Measurements from ENCODE around the gene B3GNT7.
"Not testable (repeated sequence)": the region's sequence is repeated elsewhere in the genome, so short reads cannot be mapped to it uniquely, and the experiment has no call there.

Gene B3GNT7

GRCh38 chr2:231364961-231365810 is 30.3 kb upstream of the B3GNT7 start:
- peak; percentile 54 for DNase-seq (ENCODE audit: low read depth, low spot score)

GRCh38 chr2:231367178-231367577 is 28.3 kb upstream of the B3GNT7 start:
- DNase-seq (ENCODE audit: low read depth, low spot score) = no peak

GRCh38 chr2:231369580-231370428 is 25.7 kb upstream of the B3GNT7 start:
- DNase-seq (ENCODE audit: low read depth, low spot score) = peak; percentile 49

GRCh38 chr2:231370429-231370748 is 25.1 kb upstream of the B3GNT7 start:
- no peak for DNase-seq (ENCODE audit: low read depth, low spot score)

- no peak for DNase-seq (ENCODE audit: low read depth, low spot score)
Measured at GRCh38 chr2:231370749-231371429, 24.6 kb upstream of the B3GNT7 start.

- no peak for DNase-seq (ENCODE audit: low read depth, low spot score)
Measured at GRCh38 chr2:231371430-231372054, 24.0 kb upstream of the B3GNT7 start.

GRCh38 chr2:231372326-231372725 is 23.2 kb upstream of the B3GNT7 start:
- DNase-seq (ENCODE audit: low read depth, low spot score) = no peak

- no peak for DNase-seq (ENCODE audit: low read depth, low spot score)
Measured at GRCh38 chr2:231373184-231373583, 22.3 kb upstream of the B3GNT7 start.

- no peak for DNase-seq (ENCODE audit: low read depth, low spot score)
Measured at GRCh38 chr2:231373786-231374349, 21.6 kb upstream of the B3GNT7 start.

GRCh38 chr2:231374771-231375170 is 20.7 kb upstream of the B3GNT7 start:
- DNase-seq (ENCODE audit: low read depth, low spot score) = no peak

GRCh38 chr2:231375994-231376615 is 19.4 kb upstream of the B3GNT7 start:
- DNase-seq (ENCODE audit: low read depth, low spot score) = not testable (repeated sequence)

- DNase-seq (ENCODE audit: low read depth, low spot score) = no peak
Measured at GRCh38 chr2:231376857-231377256, 18.7 kb upstream of the B3GNT7 start.

- no peak for DNase-seq (ENCODE audit: low read depth, low spot score)
Measured at GRCh38 chr2:231378026-231378722, 17.3 kb upstream of the B3GNT7 start.

- DNase-seq (ENCODE audit: low read depth, low spot score) = no peak
Measured at GRCh38 chr2:231379266-231380215, 16.0 kb upstream of the B3GNT7 start.

GRCh38 chr2:231380307-231380706 is 15.2 kb upstream of the B3GNT7 start:
- DNase-seq (ENCODE audit: low read depth, low spot score) = no peak

GRCh38 chr2:231380991-231381847 is 14.3 kb upstream of the B3GNT7 start:
- DNase-seq (ENCODE audit: low read depth, low spot score) = no peak

- no peak for DNase-seq (ENCODE audit: low read depth, low spot score)
Measured at GRCh38 chr2:231382116-231382515, 13.4 kb upstream of the B3GNT7 start.

GRCh38 chr2:231383416-231384108 is 11.9 kb upstream of the B3GNT7 start:
- DNase-seq (ENCODE audit: low read depth, low spot score) = no peak

All from brain pericyte (primary cell).